ENCODE data around the gene ATP6V1B1. TPM values are rescaled to one million over a fixed set of nuclear protein-coding genes. Genes with fewer than 3 reads are reported as not detected.
"Not testable (repeated sequence)": the region's sequence is repeated elsewhere in the genome, so short reads cannot be mapped to it uniquely, and the experiment has no call there.

ATP6V1B1 gene
- polyA plus RNA-seq, 1 donor, result 2.1 TPM

DNA sequence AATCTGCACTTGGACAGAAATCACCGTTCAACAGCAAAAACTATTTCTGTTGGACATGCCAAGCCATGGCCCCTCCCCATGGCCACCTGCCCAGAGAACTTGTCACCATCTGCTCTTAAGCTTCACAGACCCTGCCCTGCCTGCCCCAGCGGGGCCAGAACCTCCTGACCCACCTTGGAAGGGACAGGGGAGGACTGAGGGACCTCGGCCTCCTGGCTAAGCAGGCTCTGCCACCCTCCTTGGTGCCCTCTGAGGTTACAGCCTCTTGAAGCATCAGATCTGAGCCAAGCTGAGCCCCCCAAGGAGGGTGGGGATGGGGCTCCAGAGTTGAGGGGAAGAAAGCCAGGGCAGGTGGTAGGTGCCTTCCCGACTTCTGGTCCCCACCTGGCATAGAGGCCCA is 52.5 kb downstream of the ATP6V1B1 start:
- DNase-seq (ENCODE audit: low read depth), result no peak

DNA sequence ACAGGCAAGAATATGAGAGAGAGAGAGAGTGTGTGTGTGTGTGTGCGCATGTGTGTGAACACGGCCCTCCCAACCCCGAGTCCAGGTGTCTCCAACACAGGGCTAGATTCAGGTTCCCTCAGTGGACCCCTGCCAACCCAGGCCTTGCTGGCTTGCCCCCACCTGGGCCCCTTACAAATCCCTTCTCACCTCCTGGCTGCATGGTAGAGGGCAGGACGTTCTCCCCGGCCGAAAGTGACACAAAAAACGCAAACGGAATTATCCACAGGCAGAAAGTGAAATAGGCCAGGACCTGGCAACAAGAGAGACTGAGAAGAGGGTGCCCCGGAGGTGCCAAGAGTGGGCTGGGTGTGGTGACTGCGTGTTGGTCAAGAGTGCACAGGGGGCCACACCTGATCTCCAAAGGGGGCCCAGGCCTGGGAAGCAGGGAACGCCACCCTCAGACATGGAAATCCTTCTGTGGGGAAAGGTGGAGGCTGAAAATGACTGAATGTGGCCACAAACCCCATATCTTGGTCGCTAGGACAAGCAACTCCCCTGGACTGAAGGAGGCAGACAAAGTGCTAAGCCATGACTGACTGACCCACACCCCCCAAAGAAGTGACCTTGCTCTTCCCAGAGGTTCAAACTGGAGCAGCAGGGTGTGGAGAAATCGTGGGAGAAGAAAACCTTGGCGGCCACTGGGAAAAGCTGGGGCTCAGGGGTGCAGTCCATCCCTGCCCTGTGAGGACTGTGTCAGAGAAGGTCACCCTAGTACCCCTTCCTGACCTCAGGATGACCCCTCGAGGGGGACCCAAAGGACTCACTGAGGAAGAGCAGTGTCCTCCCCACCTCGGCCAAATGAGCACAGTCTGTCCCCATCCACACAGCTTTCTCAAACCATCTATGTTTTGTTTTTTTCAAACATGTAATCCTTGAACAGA is 53.3 kb downstream of the ATP6V1B1 start:
- DNase-seq (ENCODE audit: low read depth), result no peak

DNA sequence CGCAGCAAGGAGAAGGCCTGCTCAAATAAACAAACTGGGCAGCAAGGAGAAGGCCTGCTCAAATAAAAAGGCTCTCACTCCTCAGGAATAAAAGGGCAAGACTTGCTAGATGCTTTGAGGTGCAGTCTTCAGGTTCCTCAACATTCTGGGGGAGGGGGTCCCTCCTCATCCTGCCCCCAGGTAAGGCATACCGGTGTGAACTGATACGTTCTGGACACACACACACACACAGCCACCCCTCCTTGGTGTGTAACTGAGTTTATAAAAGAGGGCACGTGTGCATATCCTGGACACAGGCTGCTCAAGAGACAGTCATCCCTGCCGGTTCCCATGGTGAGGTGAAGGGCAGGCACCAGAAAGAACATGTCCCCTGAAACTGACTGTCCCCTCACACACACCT is 54.5 kb downstream of the ATP6V1B1 start:
- DNase-seq (ENCODE audit: low read depth), result no peak

DNA sequence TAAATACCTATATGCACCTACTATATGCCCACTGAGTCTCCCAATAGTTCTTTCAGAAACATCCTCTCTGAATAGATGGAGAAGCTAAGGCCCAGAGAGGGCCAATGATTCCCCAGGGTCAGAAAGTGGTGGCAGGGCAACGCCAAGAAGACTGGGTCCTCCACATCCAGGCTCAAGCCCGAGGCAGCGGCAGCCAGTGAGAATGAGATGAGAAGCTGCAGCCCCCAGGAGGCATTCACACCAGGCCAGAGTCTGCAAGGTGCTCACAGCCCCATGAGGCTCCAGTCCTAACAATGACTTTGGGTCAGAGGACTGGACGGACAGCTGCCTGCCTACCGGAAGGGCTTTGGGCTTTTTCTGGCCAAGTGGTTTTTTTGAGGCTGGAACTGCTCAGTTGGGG is 55.4 kb downstream of the ATP6V1B1 start:
- DNase-seq (ENCODE audit: low read depth), result no peak

DNA sequence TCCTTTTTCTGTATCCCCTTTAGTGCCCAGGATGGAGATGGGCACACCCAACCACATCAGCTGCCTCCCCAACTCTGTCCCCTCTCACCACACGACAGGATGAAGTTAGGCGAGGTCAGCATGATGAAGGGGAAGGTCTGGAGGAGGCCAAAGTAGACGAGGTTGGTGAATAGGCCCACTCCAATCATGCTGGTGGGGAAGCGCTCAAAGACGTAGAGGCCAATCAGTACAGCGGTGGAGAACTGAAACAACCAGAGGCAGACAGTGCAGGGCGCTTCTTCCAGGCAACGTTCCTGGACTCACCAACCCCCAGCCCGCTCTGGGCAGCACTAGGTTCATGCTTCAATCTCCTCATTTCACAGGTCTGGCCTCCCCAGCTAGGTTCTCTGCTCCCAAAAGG is 56.0 kb downstream of the ATP6V1B1 start:
- no peak for DNase-seq (ENCODE audit: low read depth)

DNA sequence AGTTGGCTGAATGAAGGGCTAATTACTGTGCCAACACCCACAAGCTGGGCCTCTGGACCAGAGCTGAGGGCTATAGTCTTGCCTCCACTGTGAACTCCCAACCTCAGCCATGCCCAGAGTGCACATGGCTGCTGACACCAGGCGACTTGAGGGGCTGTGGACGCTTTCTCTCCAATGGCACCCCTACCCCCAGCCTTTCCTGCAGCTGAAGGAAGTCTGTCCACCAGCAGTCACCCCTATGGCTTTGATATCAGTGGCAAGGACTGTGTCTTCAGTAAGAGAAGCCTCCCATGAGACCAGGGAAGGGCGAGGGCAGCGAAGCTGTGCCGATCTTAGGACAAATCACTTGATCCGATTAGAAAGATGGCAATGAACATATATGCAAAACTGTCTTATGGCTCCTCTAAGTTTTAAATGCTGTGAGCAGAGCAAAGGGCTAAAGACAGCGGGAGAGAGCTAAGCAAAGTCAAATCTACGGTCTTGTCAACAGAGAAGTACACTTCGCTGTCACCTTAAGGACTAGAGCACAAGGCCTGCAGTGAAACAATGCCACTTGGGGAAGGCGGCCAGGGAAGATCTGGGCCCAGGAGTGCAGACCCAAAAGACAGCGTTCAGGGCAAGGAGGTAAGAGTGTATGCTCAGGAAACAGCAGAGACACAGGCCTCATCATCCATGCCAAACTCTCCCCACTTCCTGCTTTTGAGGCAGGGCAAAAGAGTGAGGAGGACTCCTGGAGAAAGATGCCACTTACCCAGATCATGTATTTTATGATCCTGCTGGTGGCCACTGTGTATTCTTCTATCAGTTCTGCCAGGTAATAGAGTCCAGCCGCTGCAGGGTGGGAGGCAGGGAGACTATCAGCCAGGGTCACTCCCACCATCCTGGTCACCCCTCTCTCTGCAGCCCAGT is 57.5 kb downstream of the ATP6V1B1 start:
- DNase-seq (ENCODE audit: low read depth), result no peak

DNA sequence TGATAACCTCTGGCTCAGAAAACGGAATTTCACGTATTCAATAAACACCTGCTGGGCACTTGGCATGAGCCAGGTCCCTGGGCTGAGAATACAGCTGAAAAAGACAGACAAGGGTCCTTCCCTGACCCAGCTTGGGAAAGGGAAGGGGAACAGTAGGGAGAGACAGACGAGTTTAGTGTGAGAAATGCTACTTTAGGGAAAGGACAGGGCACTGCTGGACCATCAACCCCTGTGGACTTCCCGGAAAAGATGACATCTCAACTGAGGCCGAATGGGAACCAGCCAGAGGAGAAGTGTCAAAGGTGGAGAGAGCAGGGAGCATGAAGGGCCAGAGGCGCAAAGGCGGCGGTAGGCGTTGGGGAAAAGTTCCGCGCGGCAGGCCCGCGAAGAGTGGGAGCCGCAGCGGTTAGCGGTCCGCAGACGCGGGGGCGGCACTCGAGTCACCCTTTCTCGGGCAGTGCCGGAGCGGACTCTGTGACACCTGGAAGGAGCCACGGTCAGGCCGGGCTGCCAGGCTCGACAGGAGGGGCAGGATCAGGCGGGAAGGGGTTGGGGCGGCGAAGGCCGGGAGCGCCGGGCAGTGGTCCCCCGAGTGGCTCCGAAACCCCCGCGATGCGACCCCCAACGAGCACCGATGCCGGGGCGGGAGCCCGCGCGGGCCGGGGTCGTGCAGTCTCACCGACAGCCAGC is 58.5 kb downstream of the ATP6V1B1 start:
- DNase-seq (ENCODE audit: low read depth), result no peak

DNA sequence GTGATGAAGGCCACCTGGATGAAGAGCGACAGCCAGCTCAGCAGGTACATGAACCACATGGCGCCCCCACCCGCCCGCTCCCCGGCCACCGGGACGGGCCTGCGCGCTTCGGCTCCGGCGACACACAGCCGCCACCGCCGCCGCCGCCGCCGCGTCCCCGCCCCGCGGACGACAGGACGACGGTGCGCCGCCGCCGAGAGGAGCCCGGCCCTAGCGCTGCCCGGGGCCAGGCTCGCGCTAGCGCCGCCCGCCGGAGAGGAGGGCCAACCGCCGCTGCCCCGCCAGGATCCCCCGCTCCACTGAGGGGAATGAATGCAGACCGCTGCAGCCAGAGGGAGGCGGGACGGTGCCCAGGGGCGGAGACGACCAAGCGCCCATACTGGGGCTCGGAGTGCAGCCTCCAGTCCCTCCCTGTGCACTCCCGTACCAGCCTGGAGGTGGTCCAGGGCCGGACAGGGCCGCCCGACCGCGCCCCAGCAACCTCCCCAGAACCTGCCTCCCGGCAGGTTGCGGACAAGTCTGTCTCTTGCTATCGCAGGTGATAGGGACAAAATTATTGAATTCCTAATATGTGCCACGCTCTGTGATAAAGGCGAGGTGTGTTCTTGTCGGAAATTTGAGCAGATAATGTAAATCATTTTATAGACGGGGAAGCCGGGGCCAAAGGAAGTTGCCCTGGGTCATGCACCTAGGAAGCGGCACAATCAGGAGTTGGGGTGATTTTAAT is 59.2 kb downstream of the ATP6V1B1 start, which contains the start of gene TEX261:
Gene TEX261 (minus strand): TSS at position 175 of the 727 bp plus-strand sequence. CDS start 116 bp downstream, at position 59.
- peak; percentile 32 for DNase-seq (ENCODE audit: low read depth)

DNA sequence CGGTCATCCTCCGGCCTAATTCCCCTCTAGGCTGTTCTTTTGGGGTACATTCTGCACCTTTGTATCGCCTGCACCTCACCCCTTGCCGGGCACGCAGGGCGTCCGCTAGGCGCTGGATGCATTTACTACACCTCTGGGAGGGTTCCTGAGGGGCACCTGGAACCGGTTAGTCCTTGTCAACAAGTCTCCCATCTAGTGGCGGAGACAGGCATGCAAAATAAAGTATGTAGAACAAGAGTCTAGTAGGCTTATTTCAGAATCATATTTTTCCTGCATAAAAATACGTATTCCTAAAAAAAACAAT is 59.7 kb downstream of the ATP6V1B1 start:
- DNase-seq (ENCODE audit: low read depth), result no peak

DNA sequence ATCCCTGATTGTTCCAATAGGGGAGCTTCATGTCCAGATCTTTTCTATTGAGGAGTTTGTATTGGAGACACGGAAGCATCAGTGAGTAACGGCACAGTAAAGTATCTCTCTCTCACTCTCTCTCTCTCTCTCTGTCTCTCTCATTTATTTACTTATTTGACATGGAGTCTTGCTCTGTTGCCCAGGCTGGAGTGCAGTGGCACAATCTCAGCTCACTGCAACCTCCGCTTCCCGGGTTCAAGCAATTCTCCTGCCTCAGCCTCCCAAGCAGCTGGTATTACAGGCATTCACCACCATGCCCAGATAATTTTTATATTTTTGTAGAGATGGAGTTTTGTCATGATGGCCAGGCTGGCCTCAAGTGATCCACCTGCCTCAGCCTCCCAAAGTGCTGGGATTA is 63.2 kb downstream of the ATP6V1B1 start:
- not testable (repeated sequence) for DNase-seq (ENCODE audit: low read depth)

DNA sequence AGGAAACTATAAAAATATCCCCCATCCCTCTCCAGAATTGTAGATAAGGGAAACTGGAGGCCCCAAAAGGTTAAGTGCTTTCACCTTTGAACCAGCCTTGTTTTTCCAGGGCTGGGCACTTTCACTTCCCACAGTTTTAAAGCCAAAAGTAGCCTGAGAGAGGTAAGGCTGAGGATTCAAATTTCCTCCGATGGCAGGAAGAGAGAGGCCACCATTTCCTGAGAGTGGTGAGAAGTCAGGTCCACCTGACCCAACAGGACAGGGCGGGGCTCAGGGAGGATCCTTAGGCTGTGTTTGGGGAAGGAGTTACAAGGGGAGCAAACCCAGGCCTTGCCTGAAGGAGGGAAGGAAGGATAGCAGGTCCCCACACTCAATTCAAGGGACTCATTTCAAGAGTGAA is 63.7 kb downstream of the ATP6V1B1 start:
- no peak for DNase-seq (ENCODE audit: low read depth)

DNA sequence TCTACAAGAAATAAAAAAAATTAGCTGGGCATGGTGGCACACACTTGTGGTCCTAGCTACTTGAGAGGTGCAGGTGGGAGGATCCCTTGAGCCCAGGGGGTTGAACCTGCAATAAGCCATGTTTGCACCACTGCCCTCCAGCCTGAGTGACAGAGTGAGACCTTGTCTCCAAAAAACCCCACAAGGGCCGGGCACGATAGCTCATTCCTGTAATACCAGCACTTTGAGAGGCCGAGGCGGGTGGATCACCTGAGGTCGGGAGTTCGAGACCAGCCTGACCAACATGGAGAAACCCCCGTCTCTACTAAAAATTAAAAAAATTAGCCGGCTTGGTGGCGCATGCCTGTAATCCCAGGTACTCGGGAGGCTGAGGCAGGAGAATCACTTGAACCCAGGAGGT is 64.2 kb downstream of the ATP6V1B1 start:
- not testable (repeated sequence) for DNase-seq (ENCODE audit: low read depth)

DNA sequence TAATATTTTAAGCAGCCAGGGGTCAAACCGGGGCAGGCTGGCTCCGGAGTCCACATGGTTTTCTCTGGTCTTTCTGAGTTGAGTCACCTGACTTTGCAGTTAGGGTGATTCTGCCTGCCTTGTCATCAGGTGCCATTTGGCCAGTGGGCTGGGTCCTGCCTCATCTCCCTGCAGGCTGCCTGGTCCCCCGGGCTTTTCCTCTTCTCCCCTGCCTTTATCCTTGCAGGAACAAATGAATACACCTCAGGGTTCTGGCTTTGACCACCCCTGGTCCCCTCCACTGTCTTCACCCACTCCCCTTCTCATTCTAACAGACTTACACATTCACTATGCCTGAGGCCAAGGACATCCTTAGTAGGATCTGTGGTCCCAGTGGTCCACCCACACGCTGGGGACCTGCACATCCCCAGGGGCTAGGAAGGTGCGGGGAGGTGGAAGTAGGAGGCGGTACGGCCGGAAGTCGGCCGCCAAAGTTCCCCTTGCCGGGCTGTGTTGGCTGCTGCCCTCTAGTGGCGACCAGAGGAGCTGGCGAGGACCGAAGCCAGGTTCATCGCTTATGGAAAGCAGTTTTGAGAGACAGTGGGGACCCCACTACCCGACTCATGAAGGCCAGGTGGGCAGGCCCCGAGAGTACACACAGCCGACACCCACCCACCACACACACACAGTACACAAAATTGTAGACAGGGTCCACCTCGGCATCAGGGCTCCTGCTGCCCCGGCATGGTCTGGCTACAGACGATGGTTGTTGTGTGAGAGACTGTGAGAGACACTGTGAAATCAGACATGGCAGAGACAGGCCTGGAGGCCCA is 65.3 kb downstream of the ATP6V1B1 start:
- no peak for DNase-seq (ENCODE audit: low read depth)

DNA sequence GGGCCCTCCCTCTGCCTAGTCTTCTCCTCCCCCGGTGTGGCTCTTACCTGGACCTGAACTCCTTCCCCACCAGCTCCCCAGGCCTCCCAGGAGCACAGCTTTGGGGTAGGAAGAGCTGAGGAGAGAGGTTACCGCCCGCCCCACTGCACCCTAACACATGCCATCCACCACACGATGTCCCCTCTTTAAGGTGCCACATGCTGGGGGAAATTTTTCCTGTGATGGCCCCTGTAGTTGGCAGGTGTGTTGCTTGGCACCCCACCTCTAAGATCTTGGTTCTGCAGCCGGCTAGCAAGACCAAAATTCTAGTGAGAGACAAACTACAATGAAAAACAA is 65.9 kb downstream of the ATP6V1B1 start:
- no peak for DNase-seq (ENCODE audit: low read depth)

DNA sequence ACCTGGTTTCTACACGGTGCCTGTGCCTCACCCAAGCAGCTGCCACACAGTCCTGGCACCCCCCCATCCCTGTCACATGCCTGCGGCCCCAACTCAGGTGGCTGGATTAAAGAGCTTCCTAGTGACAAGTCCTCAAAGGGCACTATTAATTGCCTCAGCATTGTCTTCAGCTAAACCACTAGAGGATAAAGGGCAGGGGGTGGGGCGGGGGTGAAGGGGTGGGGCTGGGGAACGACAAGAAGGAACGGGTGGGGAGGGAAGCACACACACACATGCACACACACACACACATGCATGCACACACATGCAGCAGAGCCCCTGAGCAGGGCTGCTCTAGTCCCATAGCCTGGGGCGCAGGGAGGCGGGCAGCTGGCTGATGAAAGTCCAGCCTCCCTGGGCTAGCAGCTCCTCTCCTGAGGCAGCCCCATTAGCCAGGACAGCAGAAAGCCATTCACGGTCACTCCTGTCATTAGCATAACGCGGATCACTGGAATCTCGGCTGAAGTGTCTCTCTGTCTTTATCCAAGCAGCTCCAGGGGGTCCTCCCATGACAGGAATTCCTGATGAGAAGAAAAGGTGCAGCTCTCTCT is 66.4 kb downstream of the ATP6V1B1 start:
- DNase-seq (ENCODE audit: low read depth), result no peak

DNA sequence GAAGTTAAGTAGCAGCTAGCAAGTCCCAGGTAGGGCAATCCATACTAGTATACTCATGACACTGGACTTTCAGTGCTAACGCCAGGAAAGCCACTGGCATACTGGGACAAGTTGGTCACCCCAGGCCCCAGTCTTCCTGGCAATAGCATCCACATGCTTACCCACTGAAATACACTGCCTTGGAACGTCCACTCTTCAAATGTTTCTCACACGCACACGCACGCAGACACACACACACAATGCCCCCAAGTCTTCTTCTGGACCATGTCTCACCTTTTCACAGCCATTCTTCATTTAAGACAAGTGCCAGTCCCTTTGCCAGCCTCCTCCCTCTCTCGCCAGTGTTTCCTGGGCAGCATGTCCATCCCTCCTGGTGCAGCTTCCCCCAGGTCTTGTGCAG is 67.7 kb downstream of the ATP6V1B1 start:
- DNase-seq (ENCODE audit: low read depth), result no peak

DNA sequence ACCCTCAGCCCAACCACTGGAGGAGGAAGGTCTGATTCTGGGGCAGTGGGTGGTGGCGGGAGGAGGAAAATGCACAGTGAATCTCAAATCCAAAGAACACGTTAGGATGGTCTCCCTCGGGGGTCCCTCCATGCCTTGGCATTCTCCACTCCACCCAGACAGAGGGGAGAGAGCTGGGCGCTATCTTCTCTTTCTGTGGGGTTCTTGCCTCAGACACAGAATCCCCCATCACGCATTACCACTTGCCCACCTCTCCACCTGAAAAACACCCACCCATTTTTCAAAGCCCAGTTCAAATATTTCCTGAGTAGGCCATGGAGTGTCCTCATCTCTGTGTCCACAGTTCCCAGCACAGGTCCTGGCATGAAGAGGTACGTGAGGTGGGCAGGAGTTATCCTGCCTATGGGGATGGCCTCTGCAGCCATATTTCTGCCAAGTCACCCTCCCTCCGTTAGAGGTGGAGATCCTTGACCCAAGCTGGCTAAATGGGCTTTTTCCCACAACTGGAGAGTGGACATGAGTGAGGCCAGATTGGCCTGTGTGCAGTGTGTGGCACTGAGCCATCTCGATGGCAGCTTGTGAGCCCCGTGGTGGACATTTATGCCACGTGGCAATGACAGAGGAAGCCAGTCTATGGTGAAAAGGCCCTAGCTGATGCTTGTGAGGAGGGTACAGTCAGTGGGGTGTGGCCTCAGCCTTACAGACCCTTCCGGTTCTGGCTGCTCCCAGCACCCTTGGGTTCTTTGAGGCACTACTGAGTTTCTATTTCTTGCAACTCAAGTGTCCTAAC is 68.5 kb downstream of the ATP6V1B1 start:
- DNase-seq (ENCODE audit: low read depth), result no peak

DNA sequence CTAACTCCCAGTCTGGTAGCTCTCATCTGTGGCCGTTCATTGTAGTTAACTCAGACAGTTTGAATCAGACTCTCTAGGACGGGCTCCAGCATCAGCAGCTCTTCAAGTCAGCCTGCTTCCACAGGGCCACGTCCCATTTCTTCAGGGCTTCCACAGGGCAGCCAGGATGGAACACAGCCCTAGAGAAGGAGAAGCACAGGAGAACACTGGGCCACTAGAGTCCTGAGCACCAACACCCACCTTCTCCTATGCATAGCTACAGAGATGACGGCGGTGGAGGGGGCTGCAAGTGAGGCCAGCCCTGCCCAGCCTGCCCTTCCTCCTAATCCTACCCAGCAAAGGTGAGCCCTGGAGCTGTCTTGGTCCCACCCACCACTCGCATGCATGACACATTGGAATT is 69.2 kb downstream of the ATP6V1B1 start:
- no peak for DNase-seq (ENCODE audit: low read depth)
